ENCODE measurements around the gene PLD4. TPM values are rescaled to one million over a fixed set of nuclear protein-coding genes. Genes with fewer than 3 reads are reported as not detected.
A peak's percentile ranks its signal among the peaks of the same experiment; 100 is the strongest.

The PLD4 gene
- total RNA-seq, 3 donors from 2014 or later = 0.38 to 2.2 (median 0.39) TPM

DNA sequence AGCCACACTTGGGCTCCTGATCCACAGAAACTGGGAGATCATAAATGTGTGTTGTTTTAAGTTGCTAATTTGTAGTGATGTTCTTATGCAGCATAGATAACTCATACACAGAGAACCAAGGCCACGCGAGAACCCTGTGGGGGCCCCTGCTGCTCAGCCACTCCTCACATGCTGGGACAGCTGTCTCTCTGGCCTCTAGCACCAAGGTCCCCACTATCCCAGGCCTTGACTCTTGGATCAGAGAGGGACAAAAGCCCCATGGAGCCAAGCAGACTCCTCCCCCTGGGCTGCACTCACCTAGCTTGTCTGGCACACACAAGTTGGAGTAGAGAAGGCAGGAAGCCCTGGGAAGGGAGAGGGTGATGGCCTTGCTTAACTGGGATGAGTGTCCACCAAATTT, 11.3 kb downstream of the PLD4 start:
- intact Hi-C loops (cut with DNase I, micrococcal nuclease) = no loop called here
- DNase-seq (no peak), ATAC-seq (no peak)
- no peaks in the 10 kb centered on the region for H3K36me3 ChIP-seq (ENCODE audit: low read depth)
- H3K4me1 ChIP-seq (ENCODE audit: low read depth) = peaks cover 6% of the 10 kb centered on the region
- H3K9me3 ChIP-seq = no peaks in the 10 kb centered on the region
- TF ChIP-seq, protein P1, sequence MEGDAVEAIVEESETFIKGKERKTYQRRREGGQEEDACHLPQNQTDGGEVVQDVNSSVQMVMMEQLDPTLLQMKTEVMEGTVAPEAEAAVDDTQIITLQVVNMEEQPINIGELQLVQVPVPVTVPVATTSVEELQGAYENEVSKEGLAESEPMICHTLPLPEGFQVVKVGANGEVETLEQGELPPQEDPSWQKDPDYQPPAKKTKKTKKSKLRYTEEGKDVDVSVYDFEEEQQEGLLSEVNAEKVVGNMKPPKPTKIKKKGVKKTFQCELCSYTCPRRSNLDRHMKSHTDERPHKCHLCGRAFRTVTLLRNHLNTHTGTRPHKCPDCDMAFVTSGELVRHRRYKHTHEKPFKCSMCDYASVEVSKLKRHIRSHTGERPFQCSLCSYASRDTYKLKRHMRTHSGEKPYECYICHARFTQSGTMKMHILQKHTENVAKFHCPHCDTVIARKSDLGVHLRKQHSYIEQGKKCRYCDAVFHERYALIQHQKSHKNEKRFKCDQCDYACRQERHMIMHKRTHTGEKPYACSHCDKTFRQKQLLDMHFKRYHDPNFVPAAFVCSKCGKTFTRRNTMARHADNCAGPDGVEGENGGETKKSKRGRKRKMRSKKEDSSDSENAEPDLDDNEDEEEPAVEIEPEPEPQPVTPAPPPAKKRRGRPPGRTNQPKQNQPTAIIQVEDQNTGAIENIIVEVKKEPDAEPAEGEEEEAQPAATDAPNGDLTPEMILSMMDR (IDR thresholded peaks at IDR 0.05) = no peak
- H3K4me3 ChIP-seq = no peak overlapping the region

DNA sequence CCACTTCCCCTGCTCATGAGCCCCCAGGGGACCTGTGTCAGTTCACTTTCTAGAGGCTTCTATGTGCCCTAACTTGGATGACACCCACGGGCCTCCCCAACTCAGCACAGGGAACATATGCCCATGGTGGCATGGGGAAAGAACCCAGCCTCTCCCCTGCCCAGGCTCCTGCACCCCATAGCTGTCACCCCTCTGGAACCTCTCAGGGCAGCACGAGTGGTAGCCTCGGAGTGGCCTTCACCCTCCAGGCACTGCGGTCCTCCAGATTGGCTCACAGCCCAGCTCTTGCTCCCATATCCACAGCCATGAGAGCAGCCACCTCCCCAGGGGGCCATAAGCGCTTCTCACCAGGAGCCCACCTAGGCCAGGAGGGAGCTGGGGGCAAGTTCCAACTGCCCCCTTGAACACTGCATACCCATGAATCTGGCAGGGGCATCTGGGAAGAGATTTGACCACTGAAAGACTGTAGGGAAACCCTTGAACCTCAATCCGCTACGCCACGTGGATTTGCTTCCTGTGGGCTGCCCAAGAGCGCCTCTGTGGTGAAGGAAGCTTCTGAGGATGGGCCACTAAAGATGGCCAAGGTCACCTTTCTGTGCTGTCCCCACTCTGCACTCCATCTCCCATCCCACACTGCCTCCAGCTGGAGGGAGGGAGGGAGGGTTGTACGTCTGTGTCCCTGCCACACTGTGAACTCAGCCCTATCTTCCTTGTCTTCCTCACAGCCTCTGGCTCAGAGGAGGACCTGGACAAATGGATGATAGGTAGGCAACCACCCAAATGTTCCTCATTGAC, 11.9 kb downstream of the PLD4 start:
- DNase-seq = peak in 1 of 3 donors; percentile 12
- TF ChIP-seq, protein P1 (IDR thresholded peaks at IDR 0.05) = no peak
- Histone ChIP-seq H3K4me1 (ENCODE audit: low read depth) (peaks cover 6% of the 10 kb centered on the region), H3K36me3 (ENCODE audit: low read depth) (no peaks in the 10 kb centered on the region), H3K4me3 (no peak overlapping the region), H3K9me3 (no peaks in the 10 kb centered on the region)
- intact Hi-C loops (cut with DNase I, micrococcal nuclease) = no loop called here
- no peak for ATAC-seq

DNA sequence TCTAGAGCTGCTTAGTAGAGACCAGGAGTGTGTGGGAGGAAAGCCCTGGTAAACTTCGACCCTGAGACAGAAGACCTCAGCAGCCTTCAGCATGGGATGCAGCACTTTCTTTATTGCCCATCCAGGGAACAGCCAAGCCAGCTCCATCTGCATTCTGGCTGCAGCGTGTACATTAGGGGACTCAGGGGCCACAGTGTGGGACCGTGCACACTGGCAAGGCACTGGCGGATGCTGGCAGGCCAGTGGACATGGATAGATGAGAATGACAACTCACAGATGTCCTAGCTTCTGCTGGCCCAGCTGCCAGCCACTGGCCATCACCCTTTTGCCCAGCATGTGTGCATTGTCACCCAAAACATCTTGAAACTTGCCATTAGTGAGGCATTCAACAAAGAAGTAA, 12.5 kb downstream of the PLD4 start:
- H3K9me3 ChIP-seq = no peaks in the 10 kb centered on the region

DNA sequence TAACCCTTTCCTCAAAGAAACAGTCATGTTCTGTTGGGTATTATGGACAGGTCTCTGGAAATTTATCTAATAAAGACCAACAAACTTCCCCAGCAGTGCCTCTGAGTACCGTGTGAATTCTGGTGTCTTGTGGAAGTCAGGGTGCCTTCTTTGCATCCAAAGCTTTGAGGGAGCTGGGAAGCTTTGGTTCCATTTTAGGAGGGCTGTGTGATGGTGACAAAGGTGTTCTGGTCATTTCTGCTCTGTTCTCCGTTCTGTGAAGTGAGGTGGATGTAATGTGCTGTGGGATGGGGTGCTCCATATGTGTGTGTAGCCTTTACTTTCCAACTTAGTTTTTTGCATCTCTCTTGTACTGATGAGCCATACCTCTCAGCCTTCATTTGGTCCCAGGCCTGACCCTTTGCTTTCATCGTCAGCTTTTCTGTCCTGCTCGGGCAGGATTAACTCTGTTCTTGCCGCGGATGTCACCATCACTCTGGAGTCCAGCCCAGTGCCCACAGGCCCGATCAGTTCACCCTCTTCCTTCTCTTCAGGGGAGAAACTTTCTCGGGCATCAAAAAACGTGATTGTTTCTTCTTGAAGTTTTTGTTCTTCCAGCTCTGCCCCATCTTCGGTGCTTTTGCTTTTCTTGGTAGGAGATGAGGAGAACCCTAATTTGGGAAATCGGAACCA, 13.2 kb downstream of the PLD4 start:
- H3K36me3 ChIP-seq (ENCODE audit: low read depth) = no peaks in the 10 kb centered on the region

More for the DNA sequence above, 12.5 kb downstream of the PLD4 start:
- no peak for DNase-seq
- H3K36me3 ChIP-seq (ENCODE audit: low read depth) = no peaks in the 10 kb centered on the region
- peaks cover 6% of the 10 kb centered on the region for H3K4me1 ChIP-seq (ENCODE audit: low read depth)
- intact Hi-C loops (cut with DNase I, micrococcal nuclease) = no loop called here
- H3K4me3 ChIP-seq = no peak overlapping the region
- ATAC-seq = no peak
- TF ChIP-seq, protein P1 (IDR thresholded peaks at IDR 0.05) = no peak

DNA sequence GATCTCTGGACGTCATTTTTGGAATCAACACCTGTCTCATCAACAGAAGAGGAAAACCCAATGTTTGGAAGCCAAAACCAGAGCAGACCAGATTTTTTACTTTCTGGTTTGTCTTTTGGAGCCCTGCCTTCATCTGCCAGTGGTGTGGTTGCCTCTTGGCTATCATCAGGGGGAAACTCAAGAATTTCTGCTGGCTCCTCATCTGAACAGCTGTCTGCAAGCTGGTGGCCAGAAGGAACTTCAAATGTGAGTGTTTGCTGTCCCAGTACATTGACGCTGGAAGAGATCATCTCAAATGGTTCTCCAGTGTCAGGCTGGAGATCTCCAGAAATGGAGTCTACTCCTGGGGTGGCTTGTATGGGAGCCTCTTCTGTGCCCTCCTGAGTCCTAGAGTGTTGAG, 13.8 kb downstream of the PLD4 start:
- Histone ChIP-seq H3K4me1 (ENCODE audit: low read depth) (no peaks in the 10 kb centered on the region), H3K4me3 (no peak overlapping the region), H3K9me3 (no peaks in the 10 kb centered on the region), H3K36me3 (ENCODE audit: low read depth) (no peaks in the 10 kb centered on the region)
- intact Hi-C loops (cut with DNase I, micrococcal nuclease) = no loop called here
- no peak for ATAC-seq
- TF ChIP-seq, protein P1 (IDR thresholded peaks at IDR 0.05) = no peak
- DNase-seq = no peak

More for the DNA sequence above, 13.2 kb downstream of the PLD4 start:
- TF ChIP-seq, protein P1 (IDR thresholded peaks at IDR 0.05) = no peak
- ATAC-seq (no peak), DNase-seq (no peak)
- H3K4me1 ChIP-seq (ENCODE audit: low read depth) = peaks cover 5% of the 10 kb centered on the region
- no peak overlapping the region for H3K4me3 ChIP-seq
- intact Hi-C loops (cut with DNase I, micrococcal nuclease) = no loop called here
- no peaks in the 10 kb centered on the region for H3K9me3 ChIP-seq

All from mucosa of descending colon (tissue), 3 donors.